ENCODE measurements around the gene SLC7A10. TPM values are rescaled to one million over a fixed set of nuclear protein-coding genes. Genes with fewer than 3 reads are reported as not detected.

Gene SLC7A10
- total RNA-seq, 1 experiment from 2014 or later: 1.1 TPM

GRCh38 chr19:33235996-33236350 is 10.3 kb upstream of the SLC7A10 start:
- intact Hi-C loops (cut with micrococcal nuclease; ENCODE audit: unreplicated experiment): loop anchor here (5.0 kb wide), 1 partner anchor 156 kb away; no protein-coding TSS in a partner anchor
- no peak for ATAC-seq
- Histone ChIP-seq H3K4me3 (ENCODE audit: low read depth in 2 of 2, low read length in 2 of 2) (no peak overlapping the region), H3K27ac (ENCODE audit: low read length) (no peak overlapping the region), H3K4me1 (ENCODE audit: control insufficient read depth, insufficient read depth, low read length) (peaks cover 4% of the 10 kb centered on the region; the same call in 1 of the 2 replicates), H3K36me3 (ENCODE audit: control insufficient read depth, insufficient read depth, low read length) (no peaks in the 10 kb centered on the region), H3K9me3 (ENCODE audit: control insufficient read depth, insufficient read depth, low read depth, low read length) (no peaks in the 10 kb centered on the region), H3K27me3 (ENCODE audit: control insufficient read depth, insufficient read depth, low read length) (no peaks in the 10 kb centered on the region)
- in situ Hi-C loops (cut with HindIII; ENCODE audit: low pct_unique_long_range_greater_than_20kb, low sequenced_read_pairs): no loop called here
- BruUV-seq (replicated peaks): no TSS peak
- DNase-seq (ENCODE audit: low read depth, low spot score): no peak
- TF ChIP-seq SIN3A (IDR thresholded peaks at IDR 0.05; ENCODE audit: borderline replicate concordance, insufficient read depth, low read depth, low read length) (no peak), CTCF (IDR thresholded peaks at IDR 0.05) (no peak), POLR2AphosphoS5 (IDR thresholded peaks at IDR 0.05; ENCODE audit: low read depth, low read length) (no peak), TCF7L2 (IDR thresholded peaks at IDR 0.05; ENCODE audit: low read depth, low read length) (no peak)
- TF ChIP-seq, protein P1, sequence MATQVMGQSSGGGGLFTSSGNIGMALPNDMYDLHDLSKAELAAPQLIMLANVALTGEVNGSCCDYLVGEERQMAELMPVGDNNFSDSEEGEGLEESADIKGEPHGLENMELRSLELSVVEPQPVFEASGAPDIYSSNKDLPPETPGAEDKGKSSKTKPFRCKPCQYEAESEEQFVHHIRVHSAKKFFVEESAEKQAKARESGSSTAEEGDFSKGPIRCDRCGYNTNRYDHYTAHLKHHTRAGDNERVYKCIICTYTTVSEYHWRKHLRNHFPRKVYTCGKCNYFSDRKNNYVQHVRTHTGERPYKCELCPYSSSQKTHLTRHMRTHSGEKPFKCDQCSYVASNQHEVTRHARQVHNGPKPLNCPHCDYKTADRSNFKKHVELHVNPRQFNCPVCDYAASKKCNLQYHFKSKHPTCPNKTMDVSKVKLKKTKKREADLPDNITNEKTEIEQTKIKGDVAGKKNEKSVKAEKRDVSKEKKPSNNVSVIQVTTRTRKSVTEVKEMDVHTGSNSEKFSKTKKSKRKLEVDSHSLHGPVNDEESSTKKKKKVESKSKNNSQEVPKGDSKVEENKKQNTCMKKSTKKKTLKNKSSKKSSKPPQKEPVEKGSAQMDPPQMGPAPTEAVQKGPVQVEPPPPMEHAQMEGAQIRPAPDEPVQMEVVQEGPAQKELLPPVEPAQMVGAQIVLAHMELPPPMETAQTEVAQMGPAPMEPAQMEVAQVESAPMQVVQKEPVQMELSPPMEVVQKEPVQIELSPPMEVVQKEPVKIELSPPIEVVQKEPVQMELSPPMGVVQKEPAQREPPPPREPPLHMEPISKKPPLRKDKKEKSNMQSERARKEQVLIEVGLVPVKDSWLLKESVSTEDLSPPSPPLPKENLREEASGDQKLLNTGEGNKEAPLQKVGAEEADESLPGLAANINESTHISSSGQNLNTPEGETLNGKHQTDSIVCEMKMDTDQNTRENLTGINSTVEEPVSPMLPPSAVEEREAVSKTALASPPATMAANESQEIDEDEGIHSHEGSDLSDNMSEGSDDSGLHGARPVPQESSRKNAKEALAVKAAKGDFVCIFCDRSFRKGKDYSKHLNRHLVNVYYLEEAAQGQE (IDR thresholded peaks at IDR 0.05; ENCODE audit: insufficient read depth in 1 of 2, low read depth in 2 of 2, low read length in 1 of 2): no peak
- CTCF ChIA-PET: interaction anchor here (0.6 to 1.3 kb wide), 4 partner anchors 142 to 937 kb away, joined by 4 to 5 read pairs (median 4); no protein-coding TSS in a partner anchor
- POLR2A ChIA-PET: no interaction called here

GRCh38 chr19:33235269-33235995 is 9.8 kb upstream of the SLC7A10 start:
- CTCF ChIA-PET: interaction anchor here (0.6 to 1.0 kb wide), 6 partner anchors 24 to 568 kb away, joined by 3 to 5 read pairs (median 4); no protein-coding TSS in a partner anchor
- POLR2A ChIA-PET: no interaction called here
- in situ Hi-C loops (cut with HindIII; ENCODE audit: low pct_unique_long_range_greater_than_20kb, low sequenced_read_pairs) (no loop called here), intact Hi-C loops (cut with micrococcal nuclease; ENCODE audit: unreplicated experiment) (loop anchor here (5.0 kb wide), 1 partner anchor 157 kb away; no protein-coding TSS in a partner anchor)
- 0 out of 4 replicates have a peak overlapping the region, but pooled peaks of 1 of the 2 experiments have one; percentile 8 for H3K4me3 ChIP-seq (ENCODE audit: low read depth in 2 of 2, low read length in 2 of 2)
- no peaks in the 10 kb centered on the region for H3K36me3 ChIP-seq (ENCODE audit: control insufficient read depth, insufficient read depth, low read length)
- peak; percentile 88 for ATAC-seq
- BruUV-seq (replicated peaks): no TSS peak
- TF ChIP-seq CTCF (IDR thresholded peaks at IDR 0.05) (peak; percentile 99), SIN3A (IDR thresholded peaks at IDR 0.05; ENCODE audit: borderline replicate concordance, insufficient read depth, low read depth, low read length) (no peak)
- H3K4me1 ChIP-seq (ENCODE audit: control insufficient read depth, insufficient read depth, low read length): peaks cover 4% of the 10 kb centered on the region; the same call in 1 of the 2 replicates
- no peaks in the 10 kb centered on the region for H3K27me3 ChIP-seq (ENCODE audit: control insufficient read depth, insufficient read depth, low read length)
- no peak overlapping the region for H3K27ac ChIP-seq (ENCODE audit: low read length)
- H3K9me3 ChIP-seq (ENCODE audit: control insufficient read depth, insufficient read depth, low read depth, low read length): no peaks in the 10 kb centered on the region
- peak; percentile 47 for DNase-seq (ENCODE audit: low read depth, low spot score)

Data from Panc1 (cell line).